ENCODE data around the gene SYNE2. TPM values are rescaled to one million over a fixed set of nuclear protein-coding genes. Genes with fewer than 3 reads are reported as not detected.

Gene SYNE2
- total and polyA plus RNA-seq, 2 donors (not counting 3 experiments of a cell fraction or from before 2014, with no cell fraction given) = 16.0 to 53.7 TPM

DNA sequence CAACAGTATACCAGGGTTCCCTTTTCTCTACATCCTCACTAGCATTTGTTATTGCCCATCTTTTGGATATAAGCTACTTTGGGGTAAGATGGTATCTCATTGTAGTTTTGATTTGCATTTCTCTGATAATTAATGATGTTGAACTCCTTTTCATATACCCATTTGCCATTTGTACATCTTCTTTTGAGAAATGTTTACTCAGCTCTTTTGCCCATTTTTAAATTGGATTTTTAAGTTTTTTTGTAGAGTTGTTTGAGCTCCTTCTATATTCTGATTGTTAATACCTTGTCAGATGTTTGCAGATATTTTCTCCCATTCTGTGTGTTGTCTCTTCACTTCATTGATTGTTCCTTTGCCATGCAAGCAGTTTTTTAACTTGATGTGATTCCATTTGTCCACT lies 419.2 kb downstream of the SYNE2 start:
- H3K4me2 ChIP-seq (ENCODE audit: insufficient read depth, low read length) = no peak overlapping the region
- POLR2A ChIA-PET = no interaction called here

More for the DNA sequence above, 419.2 kb downstream of the SYNE2 start:
- no peak for FAIRE-seq
- no peaks in the 10 kb centered on the region for H3K9me1 ChIP-seq (replicated peaks; ENCODE audit: control insufficient read depth, extremely low read depth, insufficient read depth, low read length)
- dilution Hi-C loops (cut with MboI; ENCODE audit: extremely low pct_ligation_motif_present, low sequenced_read_pairs) = no loop called here
- H3K4me1 ChIP-seq (ENCODE audit: control insufficient read depth, extremely low read depth, insufficient read depth, low read length) = no peaks in the 10 kb centered on the region
- H3K9me3 ChIP-seq (replicated peaks; ENCODE audit: control insufficient read depth, insufficient read depth, low read length) = no peaks in the 10 kb centered on the region
- no peaks in the 10 kb centered on the region for H3K79me2 ChIP-seq (ENCODE audit: control insufficient read depth, insufficient read depth, low read length)
- H2AFZ ChIP-seq (ENCODE audit: low read depth, low read length) = no peak overlapping the region
- no peaks in the 10 kb centered on the region for H3K27me3 ChIP-seq (ENCODE audit: control insufficient read depth in 2 of 2, insufficient read depth in 2 of 2, low read length in 2 of 2)
- TF ChIP-seq POLR2A (IDR thresholded peaks at IDR 0.05; ENCODE audit: low read depth, low read length) (no peak), FOS (IDR thresholded peaks at IDR 0.05; ENCODE audit: borderline replicate concordance, insufficient read depth, low read length) (no peak), MAX (IDR thresholded peaks at IDR 0.05; ENCODE audit: insufficient read depth, insufficient read length) (no peak), POLR2AphosphoS5 (IDR thresholded peaks at IDR 0.05; ENCODE audit: insufficient read depth, low read depth, low read length) (no peak)
- TF ChIP-seq, protein P1, sequence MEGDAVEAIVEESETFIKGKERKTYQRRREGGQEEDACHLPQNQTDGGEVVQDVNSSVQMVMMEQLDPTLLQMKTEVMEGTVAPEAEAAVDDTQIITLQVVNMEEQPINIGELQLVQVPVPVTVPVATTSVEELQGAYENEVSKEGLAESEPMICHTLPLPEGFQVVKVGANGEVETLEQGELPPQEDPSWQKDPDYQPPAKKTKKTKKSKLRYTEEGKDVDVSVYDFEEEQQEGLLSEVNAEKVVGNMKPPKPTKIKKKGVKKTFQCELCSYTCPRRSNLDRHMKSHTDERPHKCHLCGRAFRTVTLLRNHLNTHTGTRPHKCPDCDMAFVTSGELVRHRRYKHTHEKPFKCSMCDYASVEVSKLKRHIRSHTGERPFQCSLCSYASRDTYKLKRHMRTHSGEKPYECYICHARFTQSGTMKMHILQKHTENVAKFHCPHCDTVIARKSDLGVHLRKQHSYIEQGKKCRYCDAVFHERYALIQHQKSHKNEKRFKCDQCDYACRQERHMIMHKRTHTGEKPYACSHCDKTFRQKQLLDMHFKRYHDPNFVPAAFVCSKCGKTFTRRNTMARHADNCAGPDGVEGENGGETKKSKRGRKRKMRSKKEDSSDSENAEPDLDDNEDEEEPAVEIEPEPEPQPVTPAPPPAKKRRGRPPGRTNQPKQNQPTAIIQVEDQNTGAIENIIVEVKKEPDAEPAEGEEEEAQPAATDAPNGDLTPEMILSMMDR (IDR thresholded peaks at IDR 0.05; ENCODE audit: extremely low read depth in 1 of 2, insufficient read depth in 1 of 2, low read depth in 1 of 2, low read length in 2 of 2) = no peak
- H4K20me1 ChIP-seq (replicated peaks; ENCODE audit: control insufficient read depth, extremely low read depth, insufficient read depth, low read length) = no peaks in the 10 kb centered on the region
- CTCF ChIA-PET = interaction anchor here (0.8 to 2.8 kb wide), 4 partner anchors 10 to 502 kb away, joined by 3 to 8 read pairs (median 3); no protein-coding TSS in a partner anchor
- DNase-seq (ENCODE audit: low read depth, low spot score) = no peak
- no peak overlapping the region for H3K27ac ChIP-seq (ENCODE audit: insufficient read depth, low read depth, low read length)
- no TSS peak for BruUV-seq (replicated peaks)
- intact Hi-C loops (cut with micrococcal nuclease) = no loop called here
- H3K9ac ChIP-seq (replicated peaks; ENCODE audit: extremely low read depth, insufficient read depth, low read length) = no peak overlapping the region
- no peak overlapping the region for H3K4me3 ChIP-seq (replicated peaks in 1 of 3; ENCODE audit: insufficient read depth in 1 of 3, low read depth in 1 of 3, low read length in 3 of 3)
- no peaks in the 10 kb centered on the region for H3K36me3 ChIP-seq (ENCODE audit: control insufficient read depth in 2 of 2, extremely low read depth in 1 of 2, insufficient read depth in 2 of 2, low read length in 2 of 2)

MicroRNAs encoded within 50 kb of the gene (microRNA counts, 767-probe panel; counts per million panel counts)
- 723 counts per million, percentile 96 among the panel's probes with 10 or more counts for microRNA hsa-miR-548h-5p

Small RNAs within 50 kb of the gene (microRNA-seq; reads per million reads assigned to microRNA genes)
- not detected for gene MIR548H1 (ENCODE audit: borderline number of aligned reads, borderline replicate concordance)

Small RNAs within 50 kb of the gene (small RNA-seq; reads per million reads assigned to genes)
- gene MIR548H1 (ENCODE audit: insufficient read depth, insufficient read length, low read depth, low replicate concordance) (not detected), gene RF00019 (ENCODE audit: insufficient read depth, insufficient read length, low read depth, low replicate concordance) (not detected), gene RPS28P1 (ENCODE audit: insufficient read depth, insufficient read length, low read depth, low replicate concordance) (not detected)

Other genes with a start within 250 kb of the SYNE2 start
- gene WDR89, start 211.1 kb upstream of the SYNE2 start, total RNA-seq = 10.7 and 12.0 TPM in 2 replicates
- gene WDR89, start 211.1 kb upstream of the SYNE2 start, polyA plus RNA-seq = 2.4 and 3.5 TPM in 2 replicates
- gene SGPP1, start 124.9 kb upstream of the SYNE2 start, total RNA-seq = 7.6 and 7.9 TPM in 2 replicates
- gene SGPP1, start 124.9 kb upstream of the SYNE2 start, polyA plus RNA-seq = 4.5 and 6.2 TPM in 2 replicates

Measured in endothelial cell of umbilical vein (primary cell).